Neural progenitor cell (in vitro differentiated cells): ENCODE data around the gene PEX5L.

Source experiments
- CTCF ChIP-seq: fragments of 200-600 bp; sonication (generic); IDR thresholded peaks from 2 replicates; pipeline ENCODE4 v1.5.1; 2017; ENCODE audit warnings: antibody characterized with exemption, mild to moderate bottlenecking
- EZH2 ChIP-seq: fragments of 200-600 bp; sonication (generic); IDR thresholded peaks from 2 replicates; pipeline ENCODE4 v1.6.1; 2017; ENCODE audit warnings: antibody characterized with exemption, mild to moderate bottlenecking, moderate library complexity
- EZH2phosphoT487 ChIP-seq: fragments of 200-600 bp; sonication (generic); IDR thresholded peaks from 2 replicates; pipeline ENCODE4 v1.6.1; 2017; ENCODE audit warnings: antibody characterized with exemption

DNA sequence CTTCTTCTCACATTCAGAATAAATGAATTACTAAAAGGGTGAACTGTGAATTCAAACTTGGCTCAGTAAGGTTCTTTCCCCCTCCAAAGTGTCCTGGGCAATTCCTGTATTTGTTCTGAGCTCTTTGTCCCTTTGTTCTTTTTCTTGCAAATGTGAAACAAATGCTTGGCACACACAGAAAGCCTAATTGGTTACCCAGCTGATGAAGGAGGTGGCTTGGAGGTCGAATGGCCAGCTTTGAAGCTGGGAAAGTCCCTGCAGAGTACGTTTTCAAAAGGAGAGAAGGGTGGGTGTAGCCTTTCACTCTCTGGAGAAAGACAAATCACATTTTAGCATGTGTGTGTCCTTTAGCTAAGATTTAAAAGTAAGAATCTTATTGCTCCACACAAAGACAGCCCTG is 154.4 kb downstream of the PEX5L start:
- TF ChIP-seq CTCF (no peak), EZH2 (no peak), EZH2phosphoT487 (no peak)
